Cardiac fibroblast (primary cell): Measurements from ENCODE around the gene FAM219A.

Experiments used
- DNase-seq, 2 donors: peaks; one replicate each; pipeline versions ENCODE4 v3.0.0 to v3.0.0-alpha.2; 2010; ENCODE audit warnings: low read depth in 2 of 2
- H3K4me3 ChIP-seq, 2 donors: replicated peaks in 1 of 2; 1 replicate in 1 of 2; 2 replicates in 1 of 2; pipeline ENCODE4 v1.5.1; 2011; ENCODE audit warnings: low read depth in 2 of 2, low read length in 2 of 2, mild to moderate bottlenecking in 2 of 2, moderate library complexity in 1 of 2
- CTCF ChIP-seq: IDR thresholded peaks from one replicate; pipeline ENCODE4 v1.5.1; 2011; ENCODE audit warnings: low read depth, mild to moderate bottlenecking, low read length, inconsistent platforms

Gene FAM219A

DNA sequence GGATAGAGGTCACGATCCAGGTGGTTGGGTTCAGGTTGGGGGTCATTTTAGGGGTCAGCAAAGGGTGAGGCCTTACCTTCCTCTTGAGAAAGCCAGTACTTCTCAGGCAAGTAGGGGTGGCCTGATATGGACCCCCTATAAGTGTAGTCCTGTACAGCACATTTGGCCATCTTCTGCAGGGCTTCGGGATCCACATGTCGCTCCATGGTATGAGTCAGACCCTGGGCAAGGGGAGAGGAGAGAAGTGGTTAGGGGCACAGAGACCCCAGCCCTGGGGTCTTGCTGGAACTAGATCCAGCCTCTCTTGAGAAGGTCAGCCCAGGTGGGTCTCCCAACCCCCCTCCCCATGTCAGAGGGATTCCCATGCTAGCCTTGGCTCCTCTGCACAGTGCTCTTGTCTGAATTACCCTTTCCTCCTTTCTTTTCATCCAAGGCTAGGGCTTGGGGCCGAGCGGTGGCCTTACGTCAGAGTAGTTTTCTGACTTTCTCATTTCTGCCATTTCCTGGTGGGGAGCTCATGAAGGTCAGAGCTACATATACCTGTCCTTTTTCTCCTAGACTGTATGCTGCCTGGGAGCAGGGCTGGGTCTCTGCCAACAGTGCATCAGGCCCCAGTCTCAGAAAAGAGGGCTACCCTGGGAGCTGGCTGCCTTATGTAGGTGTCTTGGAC lies 72.7 kb downstream of the FAM219A start:
- DNase-seq, result no peak
- no peak overlapping the region for H3K4me3 ChIP-seq
- no peak for TF ChIP-seq CTCF

- TF ChIP-seq CTCF, result no peak
- no peak overlapping the region for H3K4me3 ChIP-seq
- DNase-seq, result no peak
Observed at GRCh38 chr9:34384368-34385165, 73.8 kb downstream of the FAM219A start.

DNA sequence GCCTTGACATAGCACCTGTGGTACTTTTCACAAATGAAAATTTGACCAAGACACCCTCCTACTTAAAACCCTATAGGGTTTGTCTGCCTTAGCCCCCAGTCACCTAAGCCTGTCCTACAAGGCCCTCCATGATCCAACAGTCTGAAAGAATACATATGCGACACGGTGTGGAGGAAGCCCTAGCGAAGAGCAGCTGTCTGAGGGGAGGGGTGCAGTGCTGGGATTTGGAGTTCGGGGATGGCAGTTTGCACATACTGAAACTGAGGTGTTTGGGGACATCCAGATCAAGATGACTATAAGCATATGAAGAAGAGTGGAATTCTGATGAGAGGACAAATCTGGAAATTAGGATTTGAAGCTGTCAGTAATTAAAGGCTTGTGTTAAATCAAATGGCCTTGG lies 74.5 kb downstream of the FAM219A start:
- H3K4me3 ChIP-seq, result no peak overlapping the region
- no peak for DNase-seq
- no peak for TF ChIP-seq CTCF

- TF ChIP-seq CTCF, result no peak
- no peak for DNase-seq
Observed at GRCh38 chr9:34382879-34383278, 75.5 kb downstream of the FAM219A start.

GRCh38 chr9:34382054-34382453 lies 76.3 kb downstream of the FAM219A start:
- H3K4me3 ChIP-seq, result no peak overlapping the region
- no peak for TF ChIP-seq CTCF
- no peak for DNase-seq

More at GRCh38 chr9:34382879-34383278, 75.5 kb downstream of the FAM219A start:
- H3K4me3 ChIP-seq, result no peak overlapping the region

- no peak for TF ChIP-seq CTCF
- H3K4me3 ChIP-seq, result peak overlapping the region; percentile 47 to 49
- no peak for DNase-seq
Observed at GRCh38 chr9:34381323-34381722, 77.0 kb downstream of the FAM219A start.
